Neuronal stem cell (in vitro differentiated cells): ENCODE data around the gene VDAC1.

Experiments used
- DNase-seq: peaks from one replicate; pipeline ENCODE4 v3.0.0-alpha.2; 2013; ENCODE audit warnings: low spot score
- H2AFZ ChIP-seq: one replicate; pipeline ENCODE4 v1.6.1; 2013; ENCODE audit warnings: mild to moderate bottlenecking, low read length, inconsistent platforms
- H2AK5ac ChIP-seq: 2 replicates; pipeline ENCODE4 v1.6.1; 2013; ENCODE audit warnings: low read depth, mild to moderate bottlenecking, inconsistent platforms, low read length, moderate library complexity, mixed read lengths
- H2BK120ac ChIP-seq: 2 replicates; pipeline ENCODE4 v1.6.1; 2013; ENCODE audit warnings: low read depth, mild to moderate bottlenecking, inconsistent platforms, low read length, moderate library complexity, mixed read lengths
- H2BK12ac ChIP-seq: one replicate; pipeline ENCODE4 v1.6.1; 2013; ENCODE audit warnings: low read length, inconsistent platforms
- H2BK15ac ChIP-seq: 2 replicates; pipeline ENCODE4 v1.6.1; 2013; ENCODE audit warnings: mild to moderate bottlenecking, low read length, inconsistent platforms, mixed read lengths
- H2BK5ac ChIP-seq: one replicate; pipeline ENCODE4 v1.6.1; 2013; ENCODE audit warnings: inconsistent platforms, mild to moderate bottlenecking, low read length, moderate library complexity
- H3K14ac ChIP-seq: one replicate; pipeline ENCODE4 v1.6.1; 2013; ENCODE audit warnings: low read length, inconsistent platforms
- H3K18ac ChIP-seq: 2 replicates; pipeline ENCODE4 v1.6.1; 2013; ENCODE audit warnings: low read length, inconsistent platforms
- H3K23ac ChIP-seq: 2 replicates; pipeline ENCODE4 v1.6.1; 2013; ENCODE audit warnings: low read depth, mild to moderate bottlenecking, mixed read lengths, low read length, inconsistent platforms; ENCODE audit not compliant: poor library complexity
- H3K27ac ChIP-seq: replicated peaks from 3 replicates; pipeline ENCODE4 v1.5.1; 2013; ENCODE audit warnings: low read length, inconsistent platforms
- H3K27me3 ChIP-seq, 3 experiments: 2 replicates each; pipeline ENCODE4 v1.6.1; 2013; ENCODE audit warnings: low read length in 3 of 3, mild to moderate bottlenecking in 2 of 3, inconsistent platforms in 1 of 3, low read depth in 1 of 3, mixed read lengths in 1 of 3, moderate library complexity in 1 of 3; ENCODE audit not compliant: control insufficient read depth in 3 of 3, insufficient read depth in 3 of 3
- H3K36me3 ChIP-seq, 2 donors: replicated peaks in 1 of 2; 2 replicates each; pipeline ENCODE4 v1.6.1; 2013; ENCODE audit warnings: low read length in 2 of 2; ENCODE audit not compliant: control insufficient read depth in 2 of 2, insufficient read depth in 2 of 2
- H3K4ac ChIP-seq: 2 replicates; pipeline ENCODE4 v1.6.1; 2013; ENCODE audit warnings: inconsistent platforms, mild to moderate bottlenecking, low read length, moderate library complexity
- H3K4me1 ChIP-seq, 2 donors: 1 replicate in 1 of 2; 2 replicates in 1 of 2; pipeline ENCODE4 v1.6.1; 2013; ENCODE audit warnings: low read length in 2 of 2, low read depth in 1 of 2; ENCODE audit not compliant: control insufficient read depth in 2 of 2, insufficient read depth in 1 of 2
- H3K4me2 ChIP-seq: one replicate; pipeline ENCODE4 v1.6.1; 2013; ENCODE audit warnings: mild to moderate bottlenecking, low read length, inconsistent platforms; ENCODE audit not compliant: insufficient read depth, poor library complexity, severe bottlenecking
- H3K4me3 ChIP-seq, 2 donors: 2 replicates each; pipeline ENCODE4 v1.5.1; 2013; ENCODE audit warnings: low read length in 2 of 2, mild to moderate bottlenecking in 2 of 2, inconsistent platforms in 1 of 2, moderate library complexity in 1 of 2
- H3K79me1 ChIP-seq: one replicate; pipeline ENCODE4 v1.6.1; 2013; ENCODE audit warnings: low read depth, mild to moderate bottlenecking, inconsistent platforms, low read length, moderate library complexity
- H3K9ac ChIP-seq: one replicate; pipeline ENCODE4 v1.6.1; 2013; ENCODE audit warnings: mild to moderate bottlenecking, low read depth, low read length, inconsistent platforms; ENCODE audit not compliant: poor library complexity
- H3K9me3 ChIP-seq, 2 donors: replicated peaks in 1 of 2; 2 replicates each; pipeline versions ENCODE3 to v1.6.1; 2013; ENCODE audit warnings: low read length in 2 of 2, mild to moderate bottlenecking in 2 of 2, inconsistent platforms in 1 of 2, low read depth in 1 of 2, mixed read lengths in 1 of 2, moderate library complexity in 1 of 2; ENCODE audit not compliant: control insufficient read depth in 2 of 2, insufficient read depth in 1 of 2
- H4K8ac ChIP-seq: one replicate; pipeline ENCODE4 v1.6.1; 2013; ENCODE audit warnings: low read depth, mild to moderate bottlenecking, inconsistent platforms, low read length, moderate library complexity
- H4K91ac ChIP-seq: one replicate; pipeline ENCODE4 v1.6.1; 2013; ENCODE audit warnings: low read length, low read depth, mild to moderate bottlenecking, inconsistent platforms; ENCODE audit not compliant: poor library complexity
- WGBS, 2 donors: extraction: QIAGEN DNeasy Blood & Tissue Kit; methylation state at CpG; one replicate each; pipeline ENCODE4 v1.1.7; 2013; ENCODE audit warnings: missing lambda C conversion rate in 2 of 2, mixed read lengths in 1 of 2; ENCODE audit not compliant: insufficient read length in 2 of 2, insufficient replicate concordance in 1 of 2; ENCODE audit errors: extremely low coverage in 2 of 2; 5-methylcytosine and 5-hydroxymethylcytosine counted together

Gene VDAC1

GRCh38 chr5:133966090-133966489 lies 38.7 kb downstream of the VDAC1 start:
- Histone ChIP-seq H3K27ac (no peak overlapping the region), H3K4me2 (no peak overlapping the region), H4K8ac (no peak overlapping the region), H2BK15ac (no peak overlapping the region), H3K36me3 (peaks cover 0 to 6% of the 10 kb centered on the region in 2 donors), H3K23ac (no peak overlapping the region), H3K9me3 (peaks cover 0 to 4% of the 10 kb centered on the region in 2 donors), H2AFZ (no peak overlapping the region), H2BK5ac (no peak overlapping the region), H2BK120ac (no peak overlapping the region), H3K4ac (no peak overlapping the region), H2AK5ac (no peak overlapping the region), H3K9ac (no peak overlapping the region), H3K79me1 (peaks cover 9% of the 10 kb centered on the region), H4K91ac (no peak overlapping the region), H3K14ac (no peak overlapping the region), H2BK12ac (no peak overlapping the region), H3K27me3 (no peaks in the 10 kb centered on the region), H3K4me1 (peaks cover 1 to 4% of the 10 kb centered on the region in 2 donors), H3K4me3 (no peak overlapping the region), H3K18ac (no peak overlapping the region)
- no peak for DNase-seq
- WGBS, 2 donors = no CpG with 5 or more reads among the region's 10 CpGs

GRCh38 chr5:133963493-133964128 lies 41.2 kb downstream of the VDAC1 start:
- Histone ChIP-seq H3K27me3 (no peaks in the 10 kb centered on the region), H2BK12ac (no peak overlapping the region), H3K9ac (no peak overlapping the region), H4K8ac (no peak overlapping the region), H3K27ac (no peak overlapping the region), H3K79me1 (peaks cover 9% of the 10 kb centered on the region), H4K91ac (no peak overlapping the region), H2BK120ac (no peak overlapping the region), H3K4me1 (peaks cover 1 to 4% of the 10 kb centered on the region in 2 donors), H3K18ac (no peak overlapping the region), H2AK5ac (no peak overlapping the region), H3K23ac (no peak overlapping the region), H2BK5ac (no peak overlapping the region), H3K14ac (no peak overlapping the region), H3K36me3 (peaks cover 0 to 23% of the 10 kb centered on the region in 2 donors), H3K9me3 (peaks cover 0 to 4% of the 10 kb centered on the region in 2 donors), H3K4ac (no peak overlapping the region), H2BK15ac (no peak overlapping the region), H2AFZ (no peak overlapping the region), H3K4me2 (no peak overlapping the region), H3K4me3 (no peak overlapping the region)
- no CpG with 5 or more reads among the region's 2 CpGs for WGBS, 2 donors
- no peak for DNase-seq

GRCh38 chr5:133962801-133963476 lies 41.8 kb downstream of the VDAC1 start:
- Histone ChIP-seq H3K27me3 (no peaks in the 10 kb centered on the region), H3K14ac (no peak overlapping the region), H3K4ac (no peak overlapping the region), H2AK5ac (no peak overlapping the region), H3K9ac (no peak overlapping the region), H3K4me3 (no peak overlapping the region), H3K4me2 (no peak overlapping the region), H2AFZ (no peak overlapping the region), H3K27ac (no peak overlapping the region), H2BK15ac (no peak overlapping the region), H3K4me1 (peaks cover 1 to 4% of the 10 kb centered on the region in 2 donors), H3K18ac (no peak overlapping the region), H2BK12ac (no peak overlapping the region), H3K79me1 (peaks cover 5% of the 10 kb centered on the region), H3K36me3 (peaks cover 2 to 29% of the 10 kb centered on the region in 2 donors), H2BK5ac (no peak overlapping the region), H4K8ac (no peak overlapping the region), H4K91ac (no peak overlapping the region), H3K9me3 (peaks cover 0 to 4% of the 10 kb centered on the region in 2 donors), H2BK120ac (no peak overlapping the region), H3K23ac (no peak overlapping the region)
- DNase-seq = no peak
- 100% methylated on average over 1 of the region's 2 CpGs for WGBS, 2 donors

- peaks cover 0 to 4% of the 10 kb centered on the region in 2 donors for H3K9me3 ChIP-seq
- no peak overlapping the region for H3K4me2 ChIP-seq
- no peak overlapping the region for H3K18ac ChIP-seq
- H3K36me3 ChIP-seq = peaks cover 5 to 37% of the 10 kb centered on the region in 2 donors
- H2BK120ac ChIP-seq = no peak overlapping the region
- no peak overlapping the region for H3K23ac ChIP-seq
- peaks cover 0 to 4% of the 10 kb centered on the region in 2 donors for H3K4me1 ChIP-seq
- no peak overlapping the region for H2BK12ac ChIP-seq
- no peak overlapping the region for H2AK5ac ChIP-seq
- H4K91ac ChIP-seq = no peak overlapping the region
- H2BK15ac ChIP-seq = no peak overlapping the region
- no peaks in the 10 kb centered on the region for H3K27me3 ChIP-seq
- no peak overlapping the region for H3K27ac ChIP-seq
- no peak overlapping the region for H3K4ac ChIP-seq
- no peak overlapping the region for H2AFZ ChIP-seq
- no peak for DNase-seq
- no peak overlapping the region for H2BK5ac ChIP-seq
- H3K4me3 ChIP-seq = no peak overlapping the region
- WGBS, 2 donors = no CpG with 5 or more reads among the region's 2 CpGs
- H3K79me1 ChIP-seq = peaks cover 3% of the 10 kb centered on the region
- H3K14ac ChIP-seq = no peak overlapping the region
- no peak overlapping the region for H4K8ac ChIP-seq
- no peak overlapping the region for H3K9ac ChIP-seq
Observed at GRCh38 chr5:133962131-133962530, 42.6 kb downstream of the VDAC1 start.
